Stimulated activated CD4-positive, alpha-beta T cell treated with anti-CD3 and anti-CD28 coated beads, Interleukin-15, amount 100 ng/mL, for 48 hours (primary cell): ENCODE results near the gene CDC14A.
A peak's percentile ranks its signal among the peaks of the same experiment; 100 is the strongest.

Experiments used
- DNase-seq, 2 donors: peaks; one replicate each; pipeline ENCODE4 v3.0.0-alpha.2; 2020; ENCODE audit warnings: low read depth in 2 of 2

Gene CDC14A

GRCh38 chr1:100445565-100445964, 93.3 kb downstream of the CDC14A start:
- no peak for DNase-seq

GRCh38 chr1:100448366-100448765, 96.1 kb downstream of the CDC14A start:
- DNase-seq = no peak

- no peak for DNase-seq
These were observed 97.2 kb downstream of the CDC14A start for GRCh38 chr1:100449477-100449876.

- DNase-seq = no peak
These were observed 100.3 kb downstream of the CDC14A start for GRCh38 chr1:100452641-100453040.

- DNase-seq = no peak
These were observed 103.3 kb downstream of the CDC14A start for GRCh38 chr1:100455478-100456072.

GRCh38 chr1:100456880-100457279, 104.6 kb downstream of the CDC14A start:
- DNase-seq = no peak

GRCh38 chr1:100457683-100458082, 105.4 kb downstream of the CDC14A start:
- DNase-seq = no peak

GRCh38 chr1:100458661-100459357, 106.5 kb downstream of the CDC14A start:
- DNase-seq = no peak

- DNase-seq = peak in 1 of 2 donors; percentile 64
These were observed 107.2 kb downstream of the CDC14A start for GRCh38 chr1:100459358-100460114.

- no peak for DNase-seq
These were observed 108.9 kb downstream of the CDC14A start for GRCh38 chr1:100461222-100461621.

- DNase-seq = no peak
These were observed 110.2 kb downstream of the CDC14A start for GRCh38 chr1:100462326-100463025.

GRCh38 chr1:100463791-100464424, 111.6 kb downstream of the CDC14A start:
- peak in 1 of 2 donors; percentile 44 for DNase-seq

GRCh38 chr1:100469578-100469977, 117.3 kb downstream of the CDC14A start:
- no peak for DNase-seq

- DNase-seq = no peak
These were observed 122.5 kb downstream of the CDC14A start for GRCh38 chr1:100474834-100475233.

GRCh38 chr1:100476735-100477290, 124.5 kb downstream of the CDC14A start:
- no peak for DNase-seq

GRCh38 chr1:100478816-100479215, 126.5 kb downstream of the CDC14A start:
- no peak for DNase-seq

GRCh38 chr1:100479620-100480338, 127.5 kb downstream of the CDC14A start:
- DNase-seq = no peak

- DNase-seq = no peak
These were observed 129.0 kb downstream of the CDC14A start for GRCh38 chr1:100481303-100481702.

GRCh38 chr1:100482167-100482566, 129.9 kb downstream of the CDC14A start:
- no peak for DNase-seq

- no peak for DNase-seq
These were observed 130.4 kb downstream of the CDC14A start for GRCh38 chr1:100482748-100483147.

GRCh38 chr1:100483230-100483629, 130.9 kb downstream of the CDC14A start:
- no peak for DNase-seq
